ENCODE results near the gene CLTB. TPM values are rescaled to one million over a fixed set of nuclear protein-coding genes. Genes with fewer than 3 reads are reported as not detected.

CLTB gene
- total and polyA plus RNA-seq, 2 of the 4 experiments (the other 2 are of a cell fraction): 87.6 to 99.9 TPM

DNA sequence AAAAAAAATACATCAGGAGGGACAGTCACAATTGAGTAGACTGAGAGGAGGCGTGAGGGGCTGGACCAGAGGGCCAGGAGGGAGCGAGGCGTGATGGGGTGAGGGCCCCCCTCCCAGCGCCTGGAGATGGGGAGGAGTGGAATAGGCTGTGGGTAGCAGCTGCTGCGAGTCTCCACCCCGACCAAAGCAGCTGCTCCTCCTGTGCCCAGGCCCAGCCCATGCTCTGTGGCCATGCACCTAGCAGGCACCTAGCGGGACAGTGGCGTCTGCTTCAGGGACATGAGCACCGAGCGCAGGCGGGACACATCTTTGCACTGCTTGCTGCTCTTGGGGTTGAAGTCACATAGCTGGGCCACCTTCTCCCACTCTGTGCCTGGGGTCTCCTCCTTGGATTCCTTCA, 23.8 kb downstream of the CLTB start:
- peaks cover 6 to 42% of the 10 kb centered on the region in 2 experiments; a peak in 2 of 4 replicates for H3K79me1 ChIP-seq (ENCODE audit: low read depth in 1 of 2, low read length in 2 of 2)
- DNase-seq (no peak), ATAC-seq (ENCODE audit: low read depth) (no peak)
- H2BK5ac ChIP-seq (ENCODE audit: low read depth, low read length, poor library complexity, severe bottlenecking): no peak overlapping the region
- H3K4ac ChIP-seq (ENCODE audit: low read depth, low read length): no peak overlapping the region
- no peak overlapping the region for H2BK15ac ChIP-seq (ENCODE audit: low read depth, low read length)
- H3K4me1 ChIP-seq (ENCODE audit: control insufficient read depth, insufficient read depth, low read length): peaks cover 4% of the 10 kb centered on the region; the same call in 1 of the 2 replicates
- WGBS, 2 experiments (ENCODE audit: extremely low coverage in 2 of 2, insufficient read length in 1 of 2): 95% methylated on average over 7 of the region's 11 CpGs; no CpG with 5 or more reads in 1 of the 2 experiments
- no peak overlapping the region for H3K14ac ChIP-seq (replicated peaks; ENCODE audit: low read depth, low read length)
- no peak overlapping the region for H3K23ac ChIP-seq (ENCODE audit: low read depth, low read length)
- H2AK5ac ChIP-seq (ENCODE audit: low read depth, low read length): no peak overlapping the region
- POLR2A ChIA-PET (ENCODE audit: unreplicated experiment): no interaction called here
- intact Hi-C loops (cut with micrococcal nuclease) (no loop called here), in situ Hi-C loops (cut with MboI; ENCODE audit: low sequenced_read_pairs) (no loop called here), dilution Hi-C loops (cut with HindIII; ENCODE audit: low sequenced_read_pairs, unreplicated experiment) (no loop called here)
- no peak overlapping the region for H2AFZ ChIP-seq (replicated peaks; ENCODE audit: low read length, poor library complexity)
- no peak overlapping the region for H4K5ac ChIP-seq (ENCODE audit: low read depth, low read length)
- H3K9me1 ChIP-seq (ENCODE audit: insufficient read depth, low read length): no peaks in the 10 kb centered on the region; the same call in 1 of the 2 replicates
- no peak overlapping the region for H2AK9ac ChIP-seq (replicated peaks; ENCODE audit: low read depth, low read length, poor library complexity)
- TF ChIP-seq POLR2A (IDR thresholded peaks at IDR 0.05; ENCODE audit: low read depth, low read length) (no peak), MAZ (IDR thresholded peaks at IDR 0.05; ENCODE audit: borderline replicate concordance, low read depth, low read length) (no peak), RAD21 (IDR thresholded peaks at IDR 0.05; ENCODE audit: low read length) (no peak), NFE2L2 (IDR thresholded peaks at IDR 0.05; ENCODE audit: low read depth, low read length) (no peak), CHD1 (IDR thresholded peaks at IDR 0.05; ENCODE audit: low read depth, low read length) (no peak), FOS (IDR thresholded peaks at IDR 0.05; ENCODE audit: low read depth, low read length) (no peak), RFX5 (IDR thresholded peaks at IDR 0.05; ENCODE audit: low read depth, low read length) (no peak), USF2 (IDR thresholded peaks at IDR 0.05; ENCODE audit: low read depth, low read length) (no peak), MAFK (IDR thresholded peaks at IDR 0.05; ENCODE audit: low read depth, low read length) (no peak), MXI1 (IDR thresholded peaks at IDR 0.05; ENCODE audit: borderline replicate concordance, low read depth, low read length) (no peak)
- H3K9me3 ChIP-seq (ENCODE audit: control insufficient read depth, insufficient read depth, low read length): no peaks in the 10 kb centered on the region
- no peak overlapping the region for H3K27ac ChIP-seq (ENCODE audit: insufficient read depth, low read length)
- H2BK20ac ChIP-seq (ENCODE audit: low read depth, low read length): no peak overlapping the region
- H3K4me3 ChIP-seq (ENCODE audit: insufficient read depth, low read depth, low read length): no peak overlapping the region
- CTCF ChIA-PET: no interaction called here
- H3K27me3 ChIP-seq (ENCODE audit: control insufficient read depth, insufficient read depth, low read length): no peaks in the 10 kb centered on the region
- no TSS peak for BruUV-seq (replicated peaks)
- H3K56ac ChIP-seq (ENCODE audit: extremely low read depth, insufficient read depth, low read length): no peak overlapping the region
- no peak overlapping the region for H3K4me2 ChIP-seq (ENCODE audit: low read depth, low read length)
- no peak overlapping the region for H3K18ac ChIP-seq (ENCODE audit: low read depth, low read length)
- H3K9ac ChIP-seq (ENCODE audit: low read depth, low read length): no peak overlapping the region
- H4K91ac ChIP-seq (ENCODE audit: insufficient read depth, low read depth, low read length): no peak overlapping the region
- no peak overlapping the region for H4K8ac ChIP-seq (ENCODE audit: low read depth in 2 of 2, low read length in 2 of 2)
- peaks cover 7% of the 10 kb centered on the region; the same call in 1 of the 2 replicates for H4K20me1 ChIP-seq (ENCODE audit: insufficient read depth, low read length)
- no peak overlapping the region for H2BK120ac ChIP-seq (ENCODE audit: low read depth, low read length)
- H3K36me3 ChIP-seq (ENCODE audit: control insufficient read depth, insufficient read depth, low read length): peaks cover 30% of the 10 kb centered on the region

All from IMR-90 (cell line).